Fibroblast of peridontal ligament (primary cell): ENCODE results near the gene FFAR2.
A peak's percentile ranks its signal among the peaks of the same experiment; 100 is the strongest.
"Not testable (repeated sequence)": the region's sequence is repeated elsewhere in the genome, so short reads cannot be mapped to it uniquely, and the experiment has no call there.

ENCODE experiments used
- DNase-seq: peaks from one replicate; pipeline ENCODE4 v3.0.0-alpha.2; 2010; ENCODE audit errors: extremely low read depth

The FFAR2 gene

GRCh38 chr19:35447606-35448469, at the start of gene FFAR2:
Gene FFAR2 (plus strand): TSS chr19:35448257. CDS start chr19:35449715, 1,458 bp downstream.
- DNase-seq = no peak

- DNase-seq = no peak
These were observed 49.5 kb upstream of the FFAR2 start for GRCh38 chr19:35398570-35398969.

GRCh38 chr19:35399231-35399630, 48.8 kb upstream of the FFAR2 start:
- DNase-seq = no peak

- DNase-seq = no peak
These were observed 47.9 kb upstream of the FFAR2 start for GRCh38 chr19:35399948-35400772.

- DNase-seq = no peak
These were observed 47.3 kb upstream of the FFAR2 start for GRCh38 chr19:35400773-35401100.

- not testable (repeated sequence) for DNase-seq
These were observed 46.6 kb upstream of the FFAR2 start for GRCh38 chr19:35401416-35401815.

GRCh38 chr19:35403116-35403760, 44.8 kb upstream of the FFAR2 start:
- no peak for DNase-seq

- peak; percentile 74 for DNase-seq
These were observed 43.0 kb upstream of the FFAR2 start for GRCh38 chr19:35404879-35405622.

GRCh38 chr19:35407619-35408018, 40.4 kb upstream of the FFAR2 start:
- no peak for DNase-seq

- no peak for DNase-seq
These were observed 39.5 kb upstream of the FFAR2 start for GRCh38 chr19:35408284-35409171.

GRCh38 chr19:35409191-35409590, 38.9 kb upstream of the FFAR2 start:
- no peak for DNase-seq

GRCh38 chr19:35410487-35410886, 37.6 kb upstream of the FFAR2 start:
- DNase-seq = no peak

- DNase-seq = no peak
These were observed 33.6 kb upstream of the FFAR2 start for GRCh38 chr19:35414442-35414841.

- no peak for DNase-seq
These were observed 31.7 kb upstream of the FFAR2 start for GRCh38 chr19:35416331-35416730.

- no peak for DNase-seq
These were observed 30.8 kb upstream of the FFAR2 start for GRCh38 chr19:35417278-35417677.

GRCh38 chr19:35417713-35418534, 30.1 kb upstream of the FFAR2 start:
- no peak for DNase-seq

- no peak for DNase-seq
These were observed 29.0 kb upstream of the FFAR2 start for GRCh38 chr19:35419046-35419445.

GRCh38 chr19:35419805-35420204, 28.3 kb upstream of the FFAR2 start:
- no peak for DNase-seq

- DNase-seq = no peak
These were observed 26.7 kb upstream of the FFAR2 start for GRCh38 chr19:35421362-35421761.

GRCh38 chr19:35423406-35423805, 24.7 kb upstream of the FFAR2 start:
- not testable (repeated sequence) for DNase-seq
